Heart left ventricle (tissue), 16 donors: ENCODE data around the gene TENM3. TPM values are rescaled to one million over a fixed set of nuclear protein-coding genes. Genes with fewer than 3 reads are reported as not detected.

Source experiments
- ATAC-seq, 4 donors: fragments of 200-7000 bp; cut with Tn5 transposase; one replicate each; pipeline ENCODE4 v1.9.1; 2020 to 2022; ENCODE audit warnings: moderate library complexity in 4 of 4, mild to moderate bottlenecking in 3 of 4, moderate number of reproducible peaks in 1 of 4
- DNase-seq, 5 donors: peaks; one replicate each; pipeline ENCODE4 v3.0.0-alpha.2; 2020
- H3K27ac ChIP-seq, 12 donors: fragments of 200-600 bp; sonication (generic) in 4 of 12; one replicate each; pipeline versions ENCODE4 v1.5.0 to v1.8.0; 2016 to 2022; ENCODE audit warnings: mild to moderate bottlenecking in 2 of 12
- H3K27me3 ChIP-seq, 9 donors: fragments of 200-600 bp; sonication (generic) in 2 of 9; one replicate each; pipeline versions ENCODE4 v1.5.1 to v1.8.0; 2016 to 2022; ENCODE audit warnings: mild to moderate bottlenecking in 3 of 9
- H3K36me3 ChIP-seq, 9 donors: fragments of 200-600 bp; sonication (generic) in 2 of 9; one replicate each; pipeline versions ENCODE4 v1.5.0 to v1.8.0; 2018 to 2022; ENCODE audit warnings: mild to moderate bottlenecking in 2 of 9
- H3K4me1 ChIP-seq, 12 donors: fragments of 200-600 bp; sonication (generic) in 4 of 12; one replicate each; pipeline versions ENCODE4 v1.5.0 to v1.8.0; 2016 to 2022; ENCODE audit warnings: mild to moderate bottlenecking in 3 of 12
- H3K4me3 ChIP-seq, 12 donors: fragments of 200-600 bp; sonication (generic) in 4 of 12; one replicate each; pipeline versions ENCODE4 v1.5.0 to v1.8.0; 2017 to 2022; ENCODE audit warnings: mild to moderate bottlenecking in 9 of 12, moderate library complexity in 4 of 12
- H3K9me3 ChIP-seq, 12 donors: fragments of 200-600 bp; sonication (generic) in 4 of 12; one replicate each; pipeline versions ENCODE4 v1.5.0 to v1.8.0; 2016 to 2022; ENCODE audit warnings: mild to moderate bottlenecking in 1 of 12
- CTCF ChIP-seq, 12 donors: fragments of 200-600 bp; sonication (generic) in 4 of 12; IDR thresholded peaks; one replicate each; pipeline versions ENCODE4 v1.5.0 to v1.8.0; 2018 to 2022; ENCODE audit warnings: antibody characterized with exemption in 12 of 12, mild to moderate bottlenecking in 5 of 12
- POLR2A ChIP-seq, 2 donors: fragments of 450-650 bp; IDR thresholded peaks; one replicate each; pipeline ENCODE4 v1.6.1; 2017; ENCODE audit warnings: antibody characterized with exemption in 2 of 2, mild to moderate bottlenecking in 2 of 2, moderate library complexity in 2 of 2
- WGBS, 4 donors: extraction: QIAGEN DNeasy Blood & Tissue Kit in 2 of 4; methylation state at CpG; one replicate each; pipeline versions ENCODE4 v1.1.5 to v1.1.7; 2013 to 2018; 5-methylcytosine and 5-hydroxymethylcytosine counted together
- intact Hi-C, 10 donors: fragments of 100-400 bp; cut with DNase I; formaldehyde crosslinking; loops; one replicate each; pipeline versions ENCODE4 v1.11.1 to v1.14.2; 2022
- polyA plus RNA-seq, 2 donors: library from polyadenylated mRNA; stranded (reverse); fragments of 200-250 nt; gene quantifications; one replicate each; pipeline ENCODE4 v1.2.3, GENCODE V29; 2013
- total RNA-seq, 9 donors: library from RNA; depleted of rRNA in 2 of 9; stranded (reverse); fragments of >200 nt in 2 of 9; fragmentation: NEBNext Ultra II Directional in 3 of 9; extraction: Animal tissue kit (Norgen Biotek cat#: 25700) in 3 of 9; gene quantifications; one replicate each; pipeline versions ENCODE4 v1.1.0 to v1.2.4, GENCODE V29; 2016 to 2023
- donor health status: ischemic (EF 13 %, LVEDD 7.1; RV severe dilation, severe dysfunction).
- donor health status: healthy with polysubstance abuse.
- donor health status: DM: no; HTN: yes; CAD: no.
- donor health status: DM: no; HTN: no; CAD: no.
- donor health status: ischemic (EF 25% LVEDD 6.9; RV normal size, moderate dysfunction).
- donor health status: ischemic (EF 25% LVEDD 5.7; RV mildly dilated, moderate dysfunction).
- donor health status: healthy.
- donor health status: DM: yes; HTN: yes; CAD: no.
- donor health status: ischemic (EF 35%, LVEDD 5.7; RV mildly dilated, moderate dysfunction).
- donor health status: nonischemic (EF 11% LVEDD 7.7; RV severe dilation, severe dysfunction).
- donor health status: DM: yes; HTN: yes; CAD: no.
- donor health status: PGD.
- donor health status: ischemic (EF 29% LVEDD 5.4; RV normal size, mild dysfunction).
- donor health status: nonischemic (EF 23%, LVEDD 6.1; RV moderate dilation, normal function).

TENM3 gene
- total and polyA plus RNA-seq, 11 donors, result 0.19 to 10.3 (median 2.5) TPM

- no peak overlapping the region for H3K4me3 ChIP-seq
- 80 to 86% (median 84%) methylated on average over 2 of the region's 2 CpGs for WGBS, 4 donors
- intact Hi-C loops, result no loop called here
- no peak for TF ChIP-seq CTCF (IDR thresholded peaks at IDR 0.05)
- no peak for TF ChIP-seq POLR2A (IDR thresholded peaks at IDR 0.05)
- no peaks in the 10 kb centered on the region for H3K36me3 ChIP-seq
- DNase-seq (no peak), ATAC-seq (no peak)
- H3K27me3 ChIP-seq, result no peaks in the 10 kb centered on the region
- H3K9me3 ChIP-seq, result no peaks in the 10 kb centered on the region
- H3K4me1 ChIP-seq, result no peaks in the 10 kb centered on the region
- no peak overlapping the region for H3K27ac ChIP-seq
These were observed 267.6 kb downstream of the TENM3 start for GRCh38 chr4:182510836-182511235.

- Histone ChIP-seq H3K9me3 (no peaks in the 10 kb centered on the region), H3K27me3 (no peaks in the 10 kb centered on the region), H3K36me3 (no peaks in the 10 kb centered on the region), H3K27ac (peak overlapping the region in 1 of 12 donors; percentile 33), H3K4me3 (no peak overlapping the region), H3K4me1 (no peaks in the 10 kb centered on the region)
- no peak for TF ChIP-seq POLR2A (IDR thresholded peaks at IDR 0.05)
- TF ChIP-seq CTCF (IDR thresholded peaks at IDR 0.05), result no peak
- DNase-seq (no peak), ATAC-seq (no peak)
- intact Hi-C loops, result no loop called here
- 67 to 73% (median 68%) methylated on average over 6 of the region's 6 CpGs for WGBS, 4 donors
These were observed 270.5 kb downstream of the TENM3 start for GRCh38 chr4:182513587-182514291.

- intact Hi-C loops, result no loop called here
- 15 to 30% (median 25%) methylated on average over 1 of the region's 1 CpG for WGBS, 4 donors
- ATAC-seq (no peak), DNase-seq (no peak)
- Histone ChIP-seq H3K27ac (no peak overlapping the region), H3K9me3 (no peaks in the 10 kb centered on the region), H3K4me1 (no peaks in the 10 kb centered on the region), H3K36me3 (no peaks in the 10 kb centered on the region), H3K4me3 (no peak overlapping the region), H3K27me3 (no peaks in the 10 kb centered on the region)
- TF ChIP-seq POLR2A (IDR thresholded peaks at IDR 0.05) (no peak), CTCF (IDR thresholded peaks at IDR 0.05) (no peak)
These were observed 275.2 kb downstream of the TENM3 start for GRCh38 chr4:182518421-182518820.

- ATAC-seq (no peak), DNase-seq (no peak)
- Histone ChIP-seq H3K4me1 (no peaks in the 10 kb centered on the region), H3K27me3 (no peaks in the 10 kb centered on the region), H3K27ac (no peak overlapping the region), H3K36me3 (no peaks in the 10 kb centered on the region), H3K4me3 (no peak overlapping the region), H3K9me3 (no peaks in the 10 kb centered on the region)
- intact Hi-C loops, result no loop called here
- TF ChIP-seq POLR2A (IDR thresholded peaks at IDR 0.05) (no peak), CTCF (IDR thresholded peaks at IDR 0.05) (no peak)
- whole genome bisulfite sequencing, 4 donors, result 61 to 71% (median 66%) methylated on average over 2 of the region's 2 CpGs
These were observed 276.3 kb downstream of the TENM3 start for GRCh38 chr4:182519528-182519927.
